ENCODE measurements around the gene NFKBIB. TPM values are rescaled to one million over a fixed set of nuclear protein-coding genes. Genes with fewer than 3 reads are reported as not detected.
"Not testable (repeated sequence)": the region's sequence is repeated elsewhere in the genome, so short reads cannot be mapped to it uniquely, and the experiment has no call there.

NFKBIB gene
- polyA plus RNA-seq, 1 donor from 2014 or later = 21.4 TPM

DNA sequence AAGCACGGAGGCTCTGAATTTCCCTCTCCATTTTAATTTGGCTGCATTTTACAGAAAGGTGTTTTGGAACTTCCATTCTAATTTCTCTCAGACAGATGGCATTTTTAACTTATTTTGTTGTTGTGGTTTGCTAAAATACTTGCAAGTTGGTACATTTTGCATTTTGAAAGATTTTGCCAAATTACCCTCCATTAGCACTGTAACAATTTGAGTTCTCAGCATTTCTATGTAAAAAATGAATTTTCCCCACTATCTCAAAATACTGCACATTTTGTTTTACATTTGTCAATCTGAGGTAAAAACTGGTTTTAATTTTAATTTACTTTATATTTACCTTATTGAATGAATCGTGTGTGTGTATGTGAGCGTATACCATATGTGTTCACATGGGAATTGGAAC lies 43.0 kb upstream of the NFKBIB start:
- no peaks in the 10 kb centered on the region for H3F3A ChIP-seq (ENCODE audit: insufficient read depth, low read length, poor library complexity, severe bottlenecking)
- no peak overlapping the region for H3K4me3 ChIP-seq (ENCODE audit: low read length)
- no peak overlapping the region for H3K4me2 ChIP-seq (ENCODE audit: low read length)
- no peak overlapping the region for H3K27ac ChIP-seq (ENCODE audit: low read length)
- H3K9me3 ChIP-seq (ENCODE audit: low read length) = no peaks in the 10 kb centered on the region
- no peaks in the 10 kb centered on the region for H3K36me3 ChIP-seq (ENCODE audit: insufficient read depth, low read length)
- H2AFZ ChIP-seq (ENCODE audit: low read depth, low read length) = no peak overlapping the region
- H3K9ac ChIP-seq (ENCODE audit: low read length) = no peak overlapping the region
- H4K20me1 ChIP-seq (ENCODE audit: insufficient read depth) = no peaks in the 10 kb centered on the region
- TF ChIP-seq SMC3 (conservative IDR thresholded peaks at IDR 0.05; ENCODE audit: poor library complexity) = no peak
- no peak for TF ChIP-seq RAD21 (conservative IDR thresholded peaks at IDR 0.05)
- TF ChIP-seq MXI1 (conservative IDR thresholded peaks at IDR 0.05; ENCODE audit: poor library complexity, severe bottlenecking) = no peak
- TF ChIP-seq EP300 (conservative IDR thresholded peaks at IDR 0.05; ENCODE audit: poor library complexity, severe bottlenecking) = no peak
- TF ChIP-seq, protein P1, sequence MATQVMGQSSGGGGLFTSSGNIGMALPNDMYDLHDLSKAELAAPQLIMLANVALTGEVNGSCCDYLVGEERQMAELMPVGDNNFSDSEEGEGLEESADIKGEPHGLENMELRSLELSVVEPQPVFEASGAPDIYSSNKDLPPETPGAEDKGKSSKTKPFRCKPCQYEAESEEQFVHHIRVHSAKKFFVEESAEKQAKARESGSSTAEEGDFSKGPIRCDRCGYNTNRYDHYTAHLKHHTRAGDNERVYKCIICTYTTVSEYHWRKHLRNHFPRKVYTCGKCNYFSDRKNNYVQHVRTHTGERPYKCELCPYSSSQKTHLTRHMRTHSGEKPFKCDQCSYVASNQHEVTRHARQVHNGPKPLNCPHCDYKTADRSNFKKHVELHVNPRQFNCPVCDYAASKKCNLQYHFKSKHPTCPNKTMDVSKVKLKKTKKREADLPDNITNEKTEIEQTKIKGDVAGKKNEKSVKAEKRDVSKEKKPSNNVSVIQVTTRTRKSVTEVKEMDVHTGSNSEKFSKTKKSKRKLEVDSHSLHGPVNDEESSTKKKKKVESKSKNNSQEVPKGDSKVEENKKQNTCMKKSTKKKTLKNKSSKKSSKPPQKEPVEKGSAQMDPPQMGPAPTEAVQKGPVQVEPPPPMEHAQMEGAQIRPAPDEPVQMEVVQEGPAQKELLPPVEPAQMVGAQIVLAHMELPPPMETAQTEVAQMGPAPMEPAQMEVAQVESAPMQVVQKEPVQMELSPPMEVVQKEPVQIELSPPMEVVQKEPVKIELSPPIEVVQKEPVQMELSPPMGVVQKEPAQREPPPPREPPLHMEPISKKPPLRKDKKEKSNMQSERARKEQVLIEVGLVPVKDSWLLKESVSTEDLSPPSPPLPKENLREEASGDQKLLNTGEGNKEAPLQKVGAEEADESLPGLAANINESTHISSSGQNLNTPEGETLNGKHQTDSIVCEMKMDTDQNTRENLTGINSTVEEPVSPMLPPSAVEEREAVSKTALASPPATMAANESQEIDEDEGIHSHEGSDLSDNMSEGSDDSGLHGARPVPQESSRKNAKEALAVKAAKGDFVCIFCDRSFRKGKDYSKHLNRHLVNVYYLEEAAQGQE (IDR thresholded peaks at IDR 0.05; ENCODE audit: borderline replicate concordance) = no peak
- TF ChIP-seq POLR2AphosphoS5 (IDR thresholded peaks at IDR 0.05) = no peak
- TF ChIP-seq EZH2 (IDR thresholded peaks at IDR 0.05; ENCODE audit: borderline replicate concordance, insufficient read depth, low read length, poor library complexity, severe bottlenecking) = no peak
- no peak for TF ChIP-seq TAF1 (IDR thresholded peaks at IDR 0.05; ENCODE audit: low read depth)
- TF ChIP-seq, protein P2, sequence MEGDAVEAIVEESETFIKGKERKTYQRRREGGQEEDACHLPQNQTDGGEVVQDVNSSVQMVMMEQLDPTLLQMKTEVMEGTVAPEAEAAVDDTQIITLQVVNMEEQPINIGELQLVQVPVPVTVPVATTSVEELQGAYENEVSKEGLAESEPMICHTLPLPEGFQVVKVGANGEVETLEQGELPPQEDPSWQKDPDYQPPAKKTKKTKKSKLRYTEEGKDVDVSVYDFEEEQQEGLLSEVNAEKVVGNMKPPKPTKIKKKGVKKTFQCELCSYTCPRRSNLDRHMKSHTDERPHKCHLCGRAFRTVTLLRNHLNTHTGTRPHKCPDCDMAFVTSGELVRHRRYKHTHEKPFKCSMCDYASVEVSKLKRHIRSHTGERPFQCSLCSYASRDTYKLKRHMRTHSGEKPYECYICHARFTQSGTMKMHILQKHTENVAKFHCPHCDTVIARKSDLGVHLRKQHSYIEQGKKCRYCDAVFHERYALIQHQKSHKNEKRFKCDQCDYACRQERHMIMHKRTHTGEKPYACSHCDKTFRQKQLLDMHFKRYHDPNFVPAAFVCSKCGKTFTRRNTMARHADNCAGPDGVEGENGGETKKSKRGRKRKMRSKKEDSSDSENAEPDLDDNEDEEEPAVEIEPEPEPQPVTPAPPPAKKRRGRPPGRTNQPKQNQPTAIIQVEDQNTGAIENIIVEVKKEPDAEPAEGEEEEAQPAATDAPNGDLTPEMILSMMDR (IDR thresholded peaks at IDR 0.05; ENCODE audit: poor library complexity, severe bottlenecking) = no peak
- H3K27me3 ChIP-seq (ENCODE audit: insufficient read depth, low read depth, low read length) = no peaks in the 10 kb centered on the region
- no peaks in the 10 kb centered on the region for H3K9me2 ChIP-seq (ENCODE audit: insufficient read depth, low read length)
- H3K79me2 ChIP-seq (replicated peaks; ENCODE audit: insufficient read depth, low read length) = no peaks in the 10 kb centered on the region

- not testable (repeated sequence) for H3K27ac ChIP-seq (ENCODE audit: low read length); H2AFZ ChIP-seq (ENCODE audit: low read depth, low read length); H3K4me3 ChIP-seq (ENCODE audit: low read length); H3K4me2 ChIP-seq (ENCODE audit: low read length); H3K36me3 ChIP-seq (ENCODE audit: insufficient read depth, low read length); H4K20me1 ChIP-seq (ENCODE audit: insufficient read depth); H3F3A ChIP-seq (ENCODE audit: insufficient read depth, low read length, poor library complexity, severe bottlenecking); H3K27me3 ChIP-seq (ENCODE audit: insufficient read depth, low read depth, low read length); H3K9me2 ChIP-seq (ENCODE audit: insufficient read depth, low read length); H3K9ac ChIP-seq (ENCODE audit: low read length); H3K9me3 ChIP-seq (ENCODE audit: low read length); H3K79me2 ChIP-seq (replicated peaks; ENCODE audit: insufficient read depth, low read length)
Observed at GRCh38 chr19:38859631-38860204, 40.1 kb upstream of the NFKBIB start.

GRCh38 chr19:38861368-38861767 lies 38.4 kb upstream of the NFKBIB start:
- Histone ChIP-seq H3K79me2 (replicated peaks; ENCODE audit: insufficient read depth, low read length) (no peaks in the 10 kb centered on the region), H3K4me2 (ENCODE audit: low read length) (no peak overlapping the region), H3K36me3 (ENCODE audit: insufficient read depth, low read length) (no peaks in the 10 kb centered on the region), H3K27me3 (ENCODE audit: insufficient read depth, low read depth, low read length) (no peaks in the 10 kb centered on the region), H3K9me3 (ENCODE audit: low read length) (no peaks in the 10 kb centered on the region), H3K4me3 (ENCODE audit: low read length) (no peak overlapping the region), H4K20me1 (ENCODE audit: insufficient read depth) (no peaks in the 10 kb centered on the region), H3K27ac (ENCODE audit: low read length) (no peak overlapping the region), H3K9ac (ENCODE audit: low read length) (no peak overlapping the region), H3F3A (ENCODE audit: insufficient read depth, low read length, poor library complexity, severe bottlenecking) (no peaks in the 10 kb centered on the region), H3K9me2 (ENCODE audit: insufficient read depth, low read length) (no peaks in the 10 kb centered on the region), H2AFZ (ENCODE audit: low read depth, low read length) (no peak overlapping the region)
- TF ChIP-seq SMC3 (conservative IDR thresholded peaks at IDR 0.05; ENCODE audit: poor library complexity) (no peak), TAF1 (IDR thresholded peaks at IDR 0.05; ENCODE audit: low read depth) (no peak), EZH2 (IDR thresholded peaks at IDR 0.05; ENCODE audit: borderline replicate concordance, insufficient read depth, low read length, poor library complexity, severe bottlenecking) (no peak), MXI1 (conservative IDR thresholded peaks at IDR 0.05; ENCODE audit: poor library complexity, severe bottlenecking) (no peak), POLR2AphosphoS5 (IDR thresholded peaks at IDR 0.05) (no peak), RAD21 (conservative IDR thresholded peaks at IDR 0.05) (no peak), EP300 (conservative IDR thresholded peaks at IDR 0.05; ENCODE audit: poor library complexity, severe bottlenecking) (no peak)
- TF ChIP-seq, protein P1 (IDR thresholded peaks at IDR 0.05; ENCODE audit: borderline replicate concordance) = no peak
- TF ChIP-seq, protein P2 (IDR thresholded peaks at IDR 0.05; ENCODE audit: poor library complexity, severe bottlenecking) = no peak
